Measurements from ENCODE around the gene JAKMIP3.
"Not testable (repeated sequence)": the region's sequence is repeated elsewhere in the genome, so short reads cannot be mapped to it uniquely, and the experiment has no call there.

The JAKMIP3 gene

DNA sequence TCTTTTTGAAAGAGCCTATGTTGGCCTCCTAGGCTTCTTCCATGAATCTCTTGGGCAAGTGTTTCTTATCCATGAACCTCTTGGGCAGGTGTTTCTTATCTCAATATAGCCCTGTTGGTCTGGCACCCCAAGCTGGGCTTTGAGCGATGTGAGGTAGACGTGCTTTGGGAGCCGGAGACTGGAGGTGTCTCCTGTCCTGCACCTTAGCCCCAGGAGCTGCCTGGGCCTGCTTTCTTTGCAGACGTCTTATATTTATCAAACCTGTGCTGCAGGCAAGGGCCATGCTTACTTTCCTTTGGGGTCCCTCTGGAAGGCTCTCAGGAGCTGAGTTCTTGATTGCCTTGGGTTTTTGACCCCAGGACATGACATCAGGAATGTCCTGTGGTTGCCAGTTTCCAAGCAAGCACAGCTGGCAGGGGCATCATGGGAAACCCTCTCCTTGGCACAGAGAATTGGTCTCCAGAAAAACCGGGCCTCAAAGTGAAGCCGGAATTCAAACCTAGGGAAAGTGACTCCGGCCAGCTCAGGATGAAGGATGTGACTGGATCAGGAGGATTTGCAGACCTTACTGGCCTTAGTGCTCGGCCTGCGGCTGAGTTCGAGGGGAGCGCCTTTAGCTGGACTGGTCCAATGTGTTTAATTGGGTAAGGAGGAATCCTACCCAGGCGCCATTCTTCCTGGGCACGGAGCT lies 2.8 kb downstream of the JAKMIP3 start:
- DNase-seq = no peak

DNA sequence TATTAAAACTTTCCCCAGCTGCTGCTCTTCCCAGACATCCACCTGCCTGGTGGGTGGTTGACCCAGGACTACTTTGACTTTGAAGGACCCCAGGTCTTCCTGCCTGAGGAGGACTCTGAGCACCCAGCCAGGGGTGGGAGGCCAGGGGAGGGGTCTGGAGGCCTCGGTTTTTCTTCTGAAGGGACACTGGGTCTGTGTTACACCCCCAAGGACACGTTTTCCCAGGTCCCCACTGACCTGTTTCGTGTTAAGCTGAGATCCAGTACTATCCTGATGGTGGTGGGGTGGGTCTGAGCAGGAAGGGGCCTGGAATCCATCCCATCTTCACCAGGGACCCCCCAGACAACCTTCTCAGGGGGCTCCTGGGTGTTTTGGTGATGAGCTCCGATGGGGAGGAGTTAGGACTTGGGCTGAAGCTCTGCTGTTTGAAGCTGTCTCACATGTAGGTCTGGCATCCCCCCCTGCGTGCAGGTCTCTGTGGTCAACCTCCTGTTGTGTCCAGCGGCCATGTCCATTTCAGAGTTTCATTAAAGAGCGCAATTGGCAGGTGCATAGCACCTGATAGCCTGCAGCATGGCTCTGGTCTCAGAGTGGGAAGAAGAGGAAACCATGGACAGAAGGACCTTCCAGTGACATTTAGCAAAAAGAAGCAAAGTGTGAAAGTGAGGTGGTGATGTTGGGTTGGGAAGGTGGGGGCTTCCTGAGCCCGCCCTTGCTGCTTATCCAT lies 3.5 kb downstream of the JAKMIP3 start:
- DNase-seq = no peak

DNA sequence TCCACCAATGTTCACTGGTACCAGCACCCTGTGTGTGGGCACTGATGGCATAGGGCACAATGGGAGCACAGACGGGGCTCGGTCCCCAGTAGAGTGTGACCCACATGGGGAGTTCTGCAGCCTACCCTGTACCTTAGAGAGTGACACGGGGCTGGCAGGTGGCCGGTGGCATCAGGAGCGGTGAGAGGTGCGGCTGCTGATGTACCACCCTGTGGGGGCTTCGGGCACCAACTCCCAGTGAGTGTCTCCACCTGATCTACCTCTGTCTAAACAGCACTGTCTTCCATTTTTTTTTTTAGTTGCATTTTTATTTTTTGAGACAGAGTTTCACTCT lies 4.1 kb downstream of the JAKMIP3 start:
- no peak for DNase-seq

DNA sequence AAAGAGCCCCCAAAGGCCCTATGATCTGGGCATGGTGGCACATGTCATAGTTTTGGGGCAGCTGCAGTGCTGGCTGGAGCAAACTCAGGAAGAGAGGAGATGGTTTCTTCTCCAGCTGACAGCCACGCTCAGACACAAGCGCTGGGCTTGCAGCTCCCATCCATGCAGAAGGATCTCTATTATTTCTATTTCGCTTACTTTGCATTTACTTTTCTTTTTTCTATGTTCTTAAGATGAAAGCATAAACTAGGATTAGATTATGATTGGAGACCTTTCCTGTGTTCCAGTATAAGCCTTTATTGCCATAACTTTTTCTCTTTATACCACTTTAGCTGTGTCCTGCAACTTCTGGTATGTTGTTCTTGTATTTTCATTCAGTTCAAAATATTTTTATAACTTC lies 5.0 kb downstream of the JAKMIP3 start:
- DNase-seq = no peak

DNA sequence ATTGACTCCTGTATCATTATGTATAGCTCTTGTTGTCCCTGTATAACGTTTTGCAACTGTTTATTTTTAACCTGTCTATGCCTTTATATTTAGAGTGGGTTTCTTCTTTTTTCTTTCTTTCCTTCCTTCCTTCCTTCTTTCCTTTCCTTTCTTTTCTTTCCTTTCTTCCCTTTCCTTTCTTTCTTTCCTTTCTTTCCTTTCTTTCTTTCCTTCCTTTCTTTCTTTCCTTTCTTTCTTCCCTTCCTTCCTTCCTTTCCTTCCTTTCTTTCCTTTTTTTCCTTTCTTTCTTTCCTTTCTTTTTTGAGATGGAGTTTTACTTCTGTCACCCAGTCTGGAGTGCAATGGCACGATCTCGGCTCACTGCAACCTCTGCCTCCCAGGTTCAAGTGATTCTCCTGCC lies 5.9 kb downstream of the JAKMIP3 start:
- DNase-seq = no peak

DNA sequence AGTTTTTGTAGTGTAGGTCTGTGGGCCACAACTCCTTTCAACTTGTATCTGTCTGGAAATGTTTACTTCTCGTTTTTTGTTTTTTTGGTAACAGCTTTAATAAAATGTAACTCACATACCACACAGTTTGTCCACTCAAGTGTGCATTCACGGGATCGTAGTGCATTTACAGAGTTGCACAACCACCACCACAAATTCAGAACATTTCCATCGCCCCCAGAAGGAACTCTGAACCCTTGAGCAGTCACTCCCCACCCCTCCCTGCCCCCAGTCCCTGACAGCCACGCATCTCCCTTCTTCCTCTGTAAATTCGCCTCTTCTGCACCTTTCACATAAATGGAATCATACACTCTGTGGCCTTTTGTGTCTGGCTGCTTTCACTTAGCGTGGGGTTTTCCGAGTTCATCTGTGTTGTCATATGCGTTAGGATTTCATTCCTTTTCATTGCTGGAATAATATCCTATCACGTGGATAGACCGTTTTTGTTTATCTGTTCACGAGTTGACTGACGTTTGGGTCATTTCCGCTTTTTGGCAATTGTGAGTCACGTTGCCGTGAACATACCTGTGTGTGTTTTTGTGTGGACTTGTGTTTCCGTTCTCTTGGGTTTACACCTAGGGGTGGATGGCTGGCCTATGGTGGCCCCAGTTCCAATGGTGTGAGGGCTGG lies 10.3 kb downstream of the JAKMIP3 start:
- DNase-seq = no peak

DNA sequence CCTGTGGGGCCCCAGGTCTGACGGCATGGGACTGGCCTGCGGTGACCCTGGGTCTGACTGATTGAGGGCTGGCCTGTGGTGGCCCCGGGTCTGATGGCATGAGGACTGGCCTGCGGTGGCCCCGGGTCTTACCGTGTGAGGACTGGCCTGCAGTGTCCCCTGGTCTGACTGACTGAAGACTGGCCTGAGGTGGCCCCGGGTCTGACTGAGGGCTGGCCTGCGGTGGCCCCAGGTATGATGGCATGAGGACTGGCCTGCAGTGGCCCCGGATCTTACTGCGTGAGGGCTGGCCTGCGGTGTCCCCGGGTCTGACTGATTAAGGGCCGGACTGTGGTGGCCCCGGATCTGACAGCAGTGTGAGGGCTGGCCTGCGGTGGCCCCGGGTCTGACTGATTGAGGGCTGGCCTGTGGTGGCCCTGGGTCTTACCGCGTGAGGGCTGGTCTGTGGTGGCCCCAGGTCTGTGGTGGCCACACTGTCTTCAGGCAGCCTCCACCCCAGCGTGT lies 10.9 kb downstream of the JAKMIP3 start:
- DNase-seq = no peak

DNA sequence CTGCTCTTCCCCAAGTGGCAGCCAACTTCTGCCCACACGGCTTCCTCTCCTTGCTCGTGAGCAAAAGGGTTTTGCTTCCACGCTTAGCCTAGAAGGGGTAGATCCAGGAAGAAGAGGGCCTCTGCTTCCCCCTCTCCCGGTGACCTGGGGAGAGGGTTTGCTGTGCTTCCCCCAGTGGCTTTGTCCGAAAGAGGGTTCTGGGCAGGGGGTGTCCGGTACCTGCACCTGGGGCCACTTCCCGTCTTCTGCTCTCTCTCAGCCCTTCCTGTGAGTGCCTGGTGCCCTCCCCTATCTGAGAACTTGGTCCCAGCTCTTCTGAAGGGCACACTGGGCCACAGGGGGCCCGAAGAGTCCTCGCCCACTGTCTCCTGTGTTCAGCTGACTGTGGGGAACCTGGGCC lies 11.3 kb downstream of the JAKMIP3 start:
- DNase-seq = no peak

DNA sequence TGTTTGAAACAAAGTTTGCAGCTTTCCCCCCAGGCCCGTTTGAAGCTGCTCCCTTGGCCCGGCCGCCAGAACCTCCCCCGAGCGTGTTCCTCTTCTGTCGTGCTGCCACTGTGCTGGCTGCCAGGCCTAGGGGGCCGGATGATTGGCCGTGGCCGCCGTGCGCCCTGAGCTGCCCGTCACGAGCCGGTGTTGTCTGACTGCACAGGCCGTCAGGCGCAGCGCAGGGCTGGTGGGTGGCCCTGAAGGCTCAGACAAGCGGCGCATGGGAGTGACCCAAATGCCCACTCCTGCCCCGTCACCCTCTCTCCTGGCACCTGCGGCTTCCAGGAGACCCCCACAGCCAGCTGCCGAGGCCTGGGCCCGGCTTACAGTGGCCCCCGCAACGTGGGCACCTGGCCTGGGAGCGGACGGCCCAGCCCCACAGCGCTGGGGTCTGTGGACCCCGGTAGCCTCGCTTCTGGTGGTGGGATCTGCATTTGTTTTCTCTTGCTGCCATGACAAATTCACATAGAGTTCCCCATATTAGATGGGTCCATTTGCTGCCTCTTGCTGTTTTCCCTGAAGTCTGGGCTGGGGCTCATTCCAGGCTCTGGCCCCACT lies 13.1 kb downstream of the JAKMIP3 start:
- DNase-seq = no peak

DNA sequence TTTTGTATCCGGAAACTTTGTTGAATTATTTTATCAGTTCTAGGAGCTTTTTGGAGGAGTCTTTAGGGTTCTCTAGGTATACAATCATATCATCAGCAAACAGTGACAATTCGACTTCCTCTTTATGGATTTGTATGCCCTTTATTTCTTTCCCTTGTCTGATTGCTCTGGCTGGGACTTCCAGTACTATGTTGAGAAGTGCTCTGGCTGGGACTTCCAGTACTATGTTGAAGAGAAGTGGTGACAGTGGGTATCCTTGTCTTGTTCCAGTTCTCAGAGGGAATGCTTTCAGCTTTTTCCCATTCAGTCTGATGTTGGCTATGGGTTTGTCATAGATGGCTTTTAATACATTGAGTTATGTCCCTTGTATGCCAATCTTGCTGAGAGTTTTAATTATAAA lies 18.6 kb downstream of the JAKMIP3 start:
- DNase-seq = not testable (repeated sequence)

DNA sequence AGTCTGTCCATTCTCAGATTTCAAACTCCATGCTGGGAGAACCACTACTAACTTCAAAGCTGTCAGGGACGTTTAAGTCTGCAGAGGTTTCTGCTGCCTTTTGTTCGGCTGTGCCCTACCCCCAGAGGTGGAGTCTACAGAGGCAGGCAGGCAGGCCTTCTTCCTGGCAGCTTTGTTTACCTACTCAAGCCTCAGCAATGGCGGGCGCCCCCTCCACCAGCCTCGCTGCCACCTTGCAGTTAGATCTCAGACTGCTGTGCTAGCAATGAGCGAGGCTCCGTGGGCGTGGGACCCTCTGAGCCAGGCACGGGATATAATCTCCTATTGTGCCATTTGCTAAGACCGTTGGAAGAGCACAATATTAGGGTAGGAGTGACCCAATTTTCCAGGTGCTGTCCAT lies 27.5 kb downstream of the JAKMIP3 start:
- DNase-seq = not testable (repeated sequence)

DNA sequence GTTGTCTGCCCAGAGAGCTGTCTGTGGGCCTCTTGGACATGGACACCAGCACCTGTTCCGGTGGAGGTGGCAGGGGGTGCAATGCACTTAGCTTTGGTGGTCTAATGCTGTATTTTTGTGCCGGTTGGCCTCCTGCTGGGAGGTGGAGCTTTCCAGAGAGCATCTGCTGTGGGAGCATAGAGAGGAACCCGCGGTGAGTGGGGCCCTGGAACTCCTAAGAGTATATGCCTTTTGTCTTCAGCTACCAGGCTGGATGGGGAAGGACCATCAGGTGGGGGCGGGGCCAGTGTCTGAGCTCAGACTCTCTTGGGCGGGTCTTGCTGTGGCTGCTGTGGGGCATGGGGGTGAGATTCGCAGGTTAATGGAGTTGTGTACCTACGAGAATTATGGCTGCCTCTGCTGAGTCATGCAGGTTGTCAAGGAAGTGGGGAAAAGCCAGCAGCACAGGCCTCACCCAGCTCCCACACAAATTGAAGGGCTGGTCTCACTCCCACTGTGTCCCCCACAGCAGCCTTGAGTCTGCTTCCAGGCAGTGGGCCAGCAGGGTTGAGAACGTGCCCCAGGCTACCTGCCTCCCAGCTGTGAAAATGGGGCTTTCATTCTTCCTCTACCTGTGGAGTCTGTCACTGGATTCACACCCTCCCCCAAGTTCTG lies 29.0 kb downstream of the JAKMIP3 start:
- no peak for DNase-seq

DNA sequence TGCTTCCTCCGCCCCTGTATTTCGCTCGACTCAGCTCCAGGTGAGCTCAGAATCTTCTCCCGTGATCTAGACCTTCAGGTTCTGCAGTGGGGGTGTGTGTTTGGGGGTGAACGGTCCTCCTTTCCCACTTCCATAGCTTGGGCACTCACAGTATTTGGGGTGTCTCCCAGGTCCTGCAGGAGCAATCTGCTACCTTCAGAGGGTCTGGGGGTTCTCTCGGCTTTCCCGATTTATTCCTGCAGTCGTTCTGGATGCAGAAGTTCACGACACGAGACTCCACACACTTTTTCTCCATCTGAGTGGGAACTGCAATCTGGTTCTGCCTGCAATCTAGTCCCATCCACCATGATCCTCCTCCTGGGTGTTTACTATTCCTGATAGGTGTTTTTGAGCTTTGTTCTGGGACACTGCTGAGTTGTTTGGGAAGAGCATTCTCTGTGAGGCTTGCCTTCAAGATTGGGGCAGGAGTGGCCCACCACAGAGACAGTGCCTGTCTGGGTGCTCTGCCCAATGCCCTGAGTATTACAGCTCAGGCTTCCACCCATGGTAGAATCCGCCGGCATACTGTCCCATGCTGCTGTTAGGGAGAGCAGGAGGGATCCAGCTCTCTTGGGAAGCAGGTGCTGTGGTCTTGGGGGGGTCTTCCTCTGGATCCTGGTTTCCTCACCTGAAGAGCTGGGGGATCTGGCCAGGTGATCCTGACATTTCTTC lies 29.8 kb downstream of the JAKMIP3 start:
- no peak for DNase-seq

DNA sequence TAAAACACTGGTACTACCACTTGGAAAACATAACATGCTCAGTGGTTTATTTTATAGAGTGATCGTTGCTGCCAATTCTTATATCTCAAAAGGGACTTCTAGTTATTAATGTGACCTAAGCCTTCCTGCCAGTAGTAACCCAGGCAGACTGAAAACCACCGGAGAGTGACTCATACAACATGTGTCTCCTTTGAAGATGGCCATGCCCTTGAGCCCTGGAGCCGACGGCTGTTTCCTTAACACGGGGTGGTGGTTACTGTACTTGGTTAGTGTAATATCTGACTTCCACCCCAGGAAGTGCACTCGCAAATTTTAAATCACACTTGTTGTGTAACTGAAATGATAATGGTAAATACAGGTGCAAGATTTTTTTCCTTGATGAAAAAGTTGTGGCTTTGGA lies 30.5 kb downstream of the JAKMIP3 start:
- no peak for DNase-seq

DNA sequence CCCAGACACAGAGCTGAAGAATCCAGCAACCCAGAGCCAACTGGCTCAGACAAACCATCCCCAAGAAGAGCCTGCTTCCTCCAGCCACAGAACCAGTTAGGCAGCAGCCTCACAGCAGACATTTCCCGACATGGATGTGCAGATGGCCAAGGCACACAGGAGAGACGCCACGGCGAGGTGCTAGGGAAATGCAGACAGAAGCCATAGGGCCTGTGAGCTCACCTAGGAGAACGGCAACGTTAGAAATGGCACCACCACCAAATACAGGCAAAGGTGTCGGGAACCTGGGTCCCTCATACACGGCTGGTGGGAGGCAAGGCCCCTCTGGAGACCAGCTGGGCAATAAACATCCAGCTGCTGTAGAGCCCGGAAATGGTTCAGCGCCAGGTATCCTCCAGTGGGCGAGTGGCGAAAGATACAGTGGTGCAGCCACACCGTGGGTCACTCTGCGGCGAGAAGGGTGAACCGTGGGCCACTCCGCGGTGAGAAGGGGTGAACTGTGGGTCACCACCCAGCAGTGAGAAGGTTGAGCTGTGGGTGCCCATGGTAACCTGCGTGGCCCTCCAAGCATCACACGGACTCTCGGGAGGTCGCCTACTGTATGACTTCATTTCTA lies 31.2 kb downstream of the JAKMIP3 start:
- no peak for DNase-seq

DNA sequence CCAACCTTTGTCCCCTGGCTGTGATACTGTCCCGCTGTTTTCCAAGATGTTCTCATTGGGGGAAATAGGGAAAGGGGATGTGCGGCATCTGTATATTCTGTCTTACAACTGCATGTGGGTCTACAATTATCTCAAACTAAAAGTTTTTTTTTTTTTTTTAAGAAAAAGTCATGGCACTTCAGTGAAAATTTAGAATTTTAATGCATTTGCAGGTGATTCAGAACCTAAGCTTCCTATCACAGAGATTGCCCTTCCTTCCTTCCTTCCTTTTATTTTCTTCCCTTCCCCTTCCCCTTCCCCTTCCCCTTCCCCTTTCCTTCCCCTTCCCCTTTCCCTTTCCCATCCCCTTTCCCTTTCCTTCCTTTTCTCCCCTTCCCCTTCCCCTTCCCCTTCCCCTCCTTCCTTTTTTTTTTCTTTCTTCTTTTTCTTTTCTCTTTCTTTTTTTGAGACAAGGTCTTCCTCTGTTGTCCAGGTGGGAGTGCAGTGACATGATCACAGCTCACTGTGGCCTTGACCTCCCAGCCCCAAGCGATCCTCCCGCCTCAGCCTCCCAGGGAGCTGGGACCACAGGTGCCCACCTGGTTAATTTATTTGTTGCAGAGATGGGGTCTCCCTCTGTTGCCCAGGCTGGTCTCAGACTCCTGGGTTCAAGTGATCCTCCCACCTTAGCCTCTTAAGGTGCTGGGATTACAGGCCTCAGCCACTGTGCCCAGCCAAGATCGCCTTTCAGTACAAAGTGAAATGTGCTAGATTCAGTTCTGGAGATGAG lies 32.0 kb downstream of the JAKMIP3 start:
- no peak for DNase-seq

DNA sequence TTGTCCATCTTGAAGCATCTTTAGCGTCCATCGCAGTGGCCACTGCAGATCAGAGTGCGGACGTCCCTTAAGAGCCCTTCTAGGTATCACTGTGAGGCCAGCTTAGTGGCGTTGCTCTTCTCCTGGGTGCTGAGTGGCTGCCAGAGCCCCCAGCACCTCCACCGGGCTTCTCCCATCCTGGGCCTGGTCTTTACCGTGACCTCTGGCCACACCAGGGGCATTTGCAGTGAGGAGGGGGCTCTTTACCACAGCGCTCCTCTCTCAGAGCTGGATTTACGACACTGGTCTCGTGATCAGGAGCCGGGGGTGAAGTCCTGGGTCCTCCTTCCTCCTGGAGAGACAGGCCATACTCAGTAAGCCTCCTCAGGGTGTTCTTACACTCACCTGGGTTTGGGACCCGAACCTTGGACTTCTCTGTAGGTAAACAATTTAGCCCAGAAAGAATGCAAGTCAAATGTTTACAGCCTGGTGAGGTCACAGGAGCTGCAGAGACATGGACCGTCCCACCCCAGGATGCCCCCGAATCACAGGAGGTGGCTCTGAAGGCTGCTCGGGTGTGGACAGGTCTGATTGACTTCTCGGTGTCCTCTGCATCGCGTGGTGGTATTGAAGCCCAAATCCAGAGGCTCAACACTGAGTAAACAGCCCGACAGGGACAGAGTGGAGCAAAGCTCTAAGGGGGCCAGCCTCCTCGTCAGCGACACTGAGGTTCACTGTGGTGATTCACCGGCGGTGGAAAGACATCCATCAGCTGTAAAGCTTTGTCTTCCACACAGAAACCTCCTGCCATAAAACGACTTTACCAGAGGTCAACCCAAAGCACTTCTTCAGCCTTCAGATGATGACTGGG lies 33.0 kb downstream of the JAKMIP3 start:
- DNase-seq = no peak

DNA sequence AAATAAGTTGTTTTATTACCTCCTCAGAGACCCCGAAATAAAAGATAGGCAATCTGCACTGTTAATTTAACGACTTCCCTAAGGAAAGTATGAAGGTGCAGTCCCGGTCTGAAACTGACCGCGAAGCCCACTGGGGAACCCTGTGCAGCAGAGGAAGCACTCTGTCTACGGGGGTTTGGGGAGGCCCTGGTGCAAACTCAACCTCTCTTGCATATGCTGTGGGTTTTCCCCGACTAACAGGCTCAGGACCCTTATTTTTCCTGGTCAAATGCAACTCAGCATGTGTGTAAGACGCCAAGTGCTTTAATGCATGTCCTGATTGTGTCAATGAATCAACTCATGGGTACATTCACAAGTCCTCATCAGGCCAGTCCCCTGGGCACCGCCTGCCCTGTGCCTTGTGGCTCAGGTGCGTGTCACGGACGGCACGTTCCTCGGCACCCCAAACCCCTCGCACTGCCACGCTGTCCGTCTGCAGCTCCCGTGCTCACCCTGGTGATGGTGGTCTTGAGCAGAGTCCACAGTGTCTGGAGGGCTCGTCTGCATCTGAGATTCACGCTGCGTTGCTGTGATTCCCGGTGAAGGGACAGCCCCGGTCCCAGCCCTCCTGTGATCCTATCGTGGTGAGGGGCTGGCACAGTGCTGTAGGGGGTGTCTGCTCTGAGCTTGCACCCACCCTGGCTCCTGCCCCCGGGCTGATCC lies 33.8 kb downstream of the JAKMIP3 start:
- no peak for DNase-seq

DNA sequence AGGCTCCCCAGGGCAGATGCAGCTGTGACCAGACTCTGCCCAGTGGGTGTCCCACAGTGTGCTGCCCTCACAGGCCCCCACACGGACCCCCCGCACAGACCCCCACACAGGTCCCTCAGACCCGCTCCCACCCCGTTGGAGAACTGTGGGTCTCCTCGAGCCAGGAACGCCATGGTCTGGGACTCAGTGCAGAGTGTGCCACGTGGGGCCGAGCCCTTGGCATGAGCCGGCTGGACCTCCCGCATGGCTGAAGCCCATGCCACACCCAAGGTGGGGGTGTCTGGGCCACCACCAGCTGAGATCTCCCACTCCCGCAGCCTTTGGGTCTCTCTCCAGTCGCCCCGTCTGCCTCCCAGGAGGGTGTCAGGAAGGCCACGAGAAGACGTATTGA lies 34.3 kb downstream of the JAKMIP3 start:
- no peak for DNase-seq
